HG03159 (cell line): ENCODE measurements around the gene CCL27.

ENCODE experiments used
- ATAC-seq: cut with Tn5 transposase; IDR thresholded peaks from one replicate; pipeline ENCODE4 v1.9.1; 2021; ENCODE audit warnings: mild to moderate bottlenecking, moderate library complexity; ENCODE audit not compliant: unreplicated experiment

CCL27 gene, protein sequence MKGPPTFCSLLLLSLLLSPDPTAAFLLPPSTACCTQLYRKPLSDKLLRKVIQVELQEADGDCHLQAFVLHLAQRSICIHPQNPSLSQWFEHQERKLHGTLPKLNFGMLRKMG

GRCh38 chr9:34662526-34663302 lies at the start of gene CCL27:
Gene CCL27 (minus strand): TSS chr9:34662657. CDS start chr9:34662633, 24 bp downstream.
- ATAC-seq, result no peak

GRCh38 chr9:34712140-34712539 lies 49.7 kb upstream of the CCL27 start:
- ATAC-seq, result no peak

DNA sequence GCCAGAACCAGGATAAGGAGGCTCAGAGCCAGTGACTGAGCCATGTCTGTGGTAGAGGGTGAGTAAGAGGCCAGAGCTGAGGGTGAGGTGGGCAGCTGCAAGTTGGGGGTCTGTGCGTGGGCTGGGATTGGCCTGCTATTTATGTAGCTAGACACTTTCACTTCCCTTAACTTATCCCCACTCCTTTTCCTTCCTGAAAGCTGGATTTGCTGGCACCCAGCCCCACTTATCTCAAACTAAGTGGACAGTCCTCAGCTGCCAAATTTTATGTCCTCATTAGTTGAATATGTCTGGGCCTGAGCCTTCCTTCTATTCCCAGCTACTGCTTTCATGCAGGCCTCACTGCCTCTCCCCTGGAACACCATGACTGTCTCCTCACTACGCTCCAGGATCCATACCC lies 47.6 kb upstream of the CCL27 start, which contains the start of gene CCL21:
Gene CCL21 (minus strand): TSS at position 114 of the 400 bp plus-strand sequence. CDS start 70 bp downstream, at position 44.
- no peak for ATAC-seq

DNA sequence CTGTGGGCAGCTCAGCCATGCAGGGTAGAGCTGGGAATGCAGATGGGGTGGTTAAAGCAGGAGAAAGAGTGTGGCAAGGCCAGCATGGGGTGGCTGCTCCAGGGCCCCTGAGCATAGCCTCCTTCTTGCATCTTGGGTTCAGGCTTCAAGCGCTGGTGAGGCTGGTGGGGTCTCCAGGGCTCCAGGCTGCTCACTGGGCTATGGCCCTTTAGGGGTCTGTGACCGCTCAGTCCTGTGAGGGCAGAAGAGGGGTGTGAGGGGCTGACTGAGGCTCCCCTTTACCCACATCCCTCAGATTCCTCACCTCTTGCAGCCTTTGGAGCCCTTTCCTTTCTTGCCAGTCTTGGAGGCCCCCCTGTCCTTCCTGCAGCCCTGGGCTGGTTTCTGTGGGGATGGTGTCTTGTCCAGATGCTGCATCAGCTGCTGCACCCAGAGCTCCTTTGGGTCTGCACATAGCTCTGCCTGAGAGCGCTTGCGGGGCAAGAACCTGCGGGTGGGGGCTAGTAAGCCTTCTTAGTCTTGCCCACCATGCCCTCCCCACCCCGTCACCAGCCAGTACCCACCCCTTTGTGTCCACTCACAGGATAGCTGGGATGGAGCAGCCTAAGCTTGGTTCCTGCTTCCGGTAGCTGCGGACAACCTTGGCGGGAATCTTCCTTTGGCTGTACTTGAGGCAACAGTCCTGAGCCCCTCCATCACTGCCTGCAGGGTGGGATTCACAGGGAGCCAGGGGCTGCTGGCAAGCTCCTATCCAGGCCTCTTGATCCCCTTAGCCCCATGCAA lies 46.9 kb upstream of the CCL27 start:
- no peak for ATAC-seq

DNA sequence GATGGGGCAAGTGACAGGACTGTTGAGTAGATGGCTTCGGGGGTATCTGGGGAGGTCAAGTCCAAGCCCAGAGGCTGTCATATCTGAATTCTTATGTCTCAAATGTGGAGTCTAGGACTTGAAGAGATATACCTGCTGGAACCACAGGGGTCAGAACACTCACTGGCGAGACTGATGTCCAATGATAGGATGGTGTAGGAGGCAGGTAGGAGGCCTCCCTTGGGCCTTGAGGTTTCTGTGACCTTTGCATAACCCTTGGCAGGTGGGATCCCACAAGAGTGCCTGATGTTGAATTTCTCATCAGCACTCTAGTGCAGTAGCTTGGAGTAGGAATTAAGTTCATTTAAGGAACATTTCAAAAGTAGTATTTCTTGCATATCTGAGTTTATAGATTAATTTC lies 44.7 kb upstream of the CCL27 start:
- ATAC-seq, result no peak

DNA sequence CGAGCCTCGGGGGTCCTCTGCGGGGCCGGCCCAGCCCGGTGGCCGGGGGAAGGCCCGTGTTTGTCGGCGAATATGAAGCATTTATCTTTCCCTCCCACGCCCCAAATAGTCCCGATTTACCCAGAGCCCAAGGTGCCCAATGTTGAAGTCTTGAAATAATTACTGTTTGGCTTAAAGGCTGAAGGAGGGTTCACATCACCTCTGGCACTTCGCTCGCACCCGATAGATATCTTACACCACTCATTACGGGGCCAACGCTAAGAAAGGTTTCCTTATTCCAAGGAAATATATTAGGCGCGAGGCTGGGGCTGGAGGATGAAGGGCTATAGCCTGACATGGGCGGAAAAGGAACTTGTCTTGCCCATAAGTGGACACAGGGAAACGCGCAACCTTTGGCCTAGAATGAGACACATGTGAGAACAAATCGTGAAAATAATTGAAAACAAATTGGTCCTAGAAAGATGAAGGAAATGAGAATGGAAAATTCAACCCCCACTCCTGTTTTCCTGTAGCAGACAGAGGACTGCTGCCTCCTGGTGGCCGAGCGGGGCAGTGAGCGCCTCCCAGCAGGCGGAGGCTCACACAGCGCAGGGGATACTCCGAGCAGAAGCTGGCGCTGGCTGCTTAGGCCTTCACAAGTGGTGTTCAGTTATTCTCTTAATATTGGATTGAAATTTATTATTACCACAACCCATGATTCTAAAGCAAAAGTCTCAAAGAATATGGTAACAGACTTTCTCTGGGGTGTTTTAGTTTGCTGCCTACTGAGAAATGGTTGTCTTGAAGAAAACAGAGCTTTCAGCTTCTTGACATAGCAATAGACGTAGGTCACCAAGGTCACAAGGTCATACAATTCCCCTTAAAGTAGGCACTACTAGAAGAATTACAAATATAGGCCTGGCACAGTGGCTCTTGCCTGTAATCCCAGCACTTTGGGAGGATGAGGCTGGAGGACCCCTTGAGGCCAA lies 39.6 kb upstream of the CCL27 start:
- ATAC-seq, result peak; percentile 75

- ATAC-seq, result peak; percentile 39
These were observed 38.7 kb upstream of the CCL27 start for GRCh38 chr9:34701023-34701768.

GRCh38 chr9:34694811-34695210 lies 32.4 kb upstream of the CCL27 start:
- ATAC-seq, result no peak

GRCh38 chr9:34693560-34693959 lies 31.1 kb upstream of the CCL27 start:
- ATAC-seq, result no peak

- ATAC-seq, result no peak
These were observed 29.5 kb upstream of the CCL27 start for GRCh38 chr9:34691936-34692315.

- no peak for ATAC-seq
These were observed 28.8 kb upstream of the CCL27 start, which contains the start of gene CCL19 for GRCh38 chr9:34690983-34691935. Gene CCL19 (minus strand): TSS chr9:34691276. CDS start chr9:34691139, 137 bp downstream.

DNA sequence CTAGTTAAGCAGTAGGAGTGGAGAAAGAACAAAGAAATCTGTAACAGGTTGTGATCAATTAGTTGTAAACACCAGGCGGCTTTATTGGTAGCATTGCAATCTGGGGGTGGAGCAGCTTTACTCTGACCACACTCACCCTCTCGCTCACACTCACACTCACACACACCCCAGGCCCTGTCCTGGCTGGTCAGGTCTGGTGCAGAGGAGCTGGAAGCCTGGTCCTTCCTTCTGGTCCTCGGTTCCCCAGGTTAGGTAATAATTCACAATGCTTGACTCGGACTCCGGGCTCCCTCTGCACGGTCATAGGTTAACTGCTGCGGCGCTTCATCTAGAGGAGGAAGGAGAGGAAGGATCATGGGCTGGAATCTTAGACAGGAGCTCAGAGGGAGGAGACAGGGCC lies 27.1 kb upstream of the CCL27 start:
- ATAC-seq, result no peak

DNA sequence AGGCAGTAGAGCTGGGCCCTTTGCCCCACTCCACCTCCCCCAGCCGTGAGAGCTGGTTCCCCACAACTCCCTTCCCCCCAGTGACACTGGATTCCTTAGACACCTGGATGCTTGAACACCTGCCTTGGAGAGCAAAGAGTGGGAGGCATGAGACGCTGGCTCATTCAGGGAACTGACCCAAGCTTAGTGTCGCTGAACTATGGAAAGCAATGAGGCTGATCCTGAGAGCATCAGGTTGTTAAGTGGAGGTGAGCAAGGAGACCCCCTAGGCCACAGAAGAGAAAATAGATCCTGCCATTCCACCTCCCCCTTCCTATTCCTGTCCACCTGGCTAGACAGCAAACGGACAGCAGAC lies 26.6 kb upstream of the CCL27 start:
- ATAC-seq, result no peak

DNA sequence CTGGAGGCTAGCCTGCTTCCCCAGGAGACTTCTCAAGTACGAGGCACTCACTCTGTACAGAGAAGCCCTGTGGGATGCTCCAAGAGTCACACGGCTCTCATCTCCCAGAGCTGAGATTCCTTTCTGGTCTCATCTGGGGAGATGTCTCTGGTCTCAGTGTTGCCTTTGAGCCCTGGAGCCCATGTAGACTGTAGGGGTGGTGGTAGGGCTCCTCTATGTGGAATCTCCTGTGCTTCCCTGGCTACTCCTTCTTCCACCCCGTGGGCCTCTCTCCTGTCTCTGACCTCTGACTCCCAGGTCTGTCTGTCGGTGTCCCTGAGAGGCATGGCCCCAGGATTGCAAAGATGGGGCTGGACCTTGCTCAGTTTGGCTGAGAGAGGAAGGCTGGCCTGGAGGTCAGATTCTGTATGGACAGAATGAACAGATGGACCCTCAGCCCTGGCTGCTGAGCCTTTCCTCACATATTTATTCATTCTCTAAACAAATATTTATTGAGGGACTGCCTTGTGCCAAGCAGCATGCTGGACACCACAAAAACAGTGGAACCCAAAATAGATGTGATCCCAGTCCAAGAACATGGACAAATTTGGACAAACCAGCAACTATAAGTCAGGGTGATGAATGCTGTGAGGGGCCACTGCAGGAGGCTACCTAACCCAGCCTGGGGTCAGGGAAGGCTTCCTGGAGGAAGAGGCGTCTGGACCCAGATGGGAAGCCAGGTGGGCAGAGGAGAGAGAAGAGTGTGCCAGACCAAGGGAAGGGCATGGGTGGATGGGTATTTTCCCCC lies 26.1 kb upstream of the CCL27 start:
- no peak for ATAC-seq

DNA sequence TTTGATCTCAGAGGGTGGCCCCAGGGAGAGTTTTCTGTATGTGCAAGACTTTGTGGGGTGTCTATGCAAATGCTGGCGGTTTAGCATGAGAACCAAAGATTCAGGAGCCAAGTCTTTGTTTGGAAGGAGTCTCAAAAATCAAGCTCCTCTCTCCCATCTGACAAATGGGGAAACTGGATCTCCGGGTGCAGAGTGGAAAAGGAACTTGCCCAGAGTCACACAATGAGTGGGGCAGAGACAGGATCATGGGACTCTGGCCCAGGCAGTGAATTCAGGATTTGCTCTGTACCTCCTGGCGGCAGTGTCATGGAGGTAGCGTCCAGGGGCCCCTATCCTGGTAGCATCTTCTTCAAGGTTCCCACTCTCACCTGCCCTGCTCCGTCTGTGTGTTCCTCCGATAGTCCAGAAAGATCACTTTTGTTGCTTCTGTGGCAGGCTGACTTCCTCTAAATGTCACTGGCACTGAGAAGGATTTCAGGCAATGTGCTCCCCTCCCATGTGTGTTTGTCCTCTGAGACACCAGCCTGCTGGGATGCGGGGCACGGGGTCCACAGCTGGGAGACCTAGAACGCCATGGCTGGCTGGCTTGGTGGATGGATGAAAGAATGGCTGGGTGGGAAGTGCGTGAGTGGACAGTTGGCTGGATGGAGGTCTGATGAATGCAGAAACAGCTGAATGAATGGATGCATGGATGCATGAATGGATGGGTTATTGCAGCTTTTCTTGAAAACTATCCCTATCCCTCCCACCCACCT lies 25.0 kb upstream of the CCL27 start:
- no peak for ATAC-seq

DNA sequence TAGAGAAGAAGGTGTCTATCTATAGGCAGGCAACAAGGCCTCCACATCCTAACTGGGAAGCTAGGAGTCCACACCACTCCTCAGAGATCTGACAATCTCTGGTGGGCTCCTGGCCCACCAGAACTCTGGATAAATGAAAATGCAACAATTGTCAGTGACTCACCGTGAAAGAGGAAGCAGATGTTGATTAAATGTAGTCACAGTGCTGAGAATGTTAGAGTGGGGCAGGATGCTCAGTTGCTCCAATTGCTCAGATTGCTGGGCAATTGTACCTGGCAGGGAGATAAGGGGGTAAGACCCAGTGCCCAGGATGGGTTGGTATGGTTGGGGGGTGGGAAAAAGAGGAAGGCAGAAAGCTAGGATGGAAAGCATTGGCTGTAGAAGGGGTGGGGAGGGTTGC lies 24.3 kb upstream of the CCL27 start:
- no peak for ATAC-seq

DNA sequence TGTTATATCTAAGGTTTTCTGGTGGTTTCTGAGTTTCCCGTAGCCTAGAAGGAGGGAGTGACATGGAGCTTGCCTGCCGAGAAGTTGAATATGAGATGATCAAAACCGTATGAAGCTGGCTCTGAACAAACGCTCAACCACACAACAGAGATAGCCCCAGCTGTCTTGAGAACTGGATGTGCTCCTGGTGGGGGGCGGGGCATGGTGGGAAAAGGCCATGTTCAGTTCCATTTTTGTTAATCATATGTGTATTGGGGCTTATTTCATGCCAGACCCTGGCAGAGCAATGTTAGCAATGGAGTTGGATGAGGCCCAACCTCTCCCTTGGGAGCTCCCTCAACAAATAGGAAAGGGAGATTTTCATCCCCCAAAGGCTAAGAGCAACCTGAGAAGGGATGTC lies 23.8 kb upstream of the CCL27 start:
- ATAC-seq, result no peak
